Cerebellar cortex (tissue), 1 donor: ENCODE data around the gene ZCCHC24.

ENCODE experiments used
- DNase-seq: peaks from one replicate; pipeline ENCODE4 v3.0.0-alpha.2; 2015; ENCODE audit warnings: low spot score

The ZCCHC24 gene

GRCh38 chr10:79383974-79384606 lies 61.3 kb downstream of the ZCCHC24 start:
- no peak for DNase-seq

- DNase-seq = no peak
These were observed 62.9 kb downstream of the ZCCHC24 start for GRCh38 chr10:79382491-79382941.

- DNase-seq = no peak
These were observed 63.6 kb downstream of the ZCCHC24 start for GRCh38 chr10:79381804-79382221.

- no peak for DNase-seq
These were observed 64.3 kb downstream of the ZCCHC24 start for GRCh38 chr10:79380946-79381721.

- DNase-seq = no peak
These were observed 65.1 kb downstream of the ZCCHC24 start for GRCh38 chr10:79380125-79380945.

GRCh38 chr10:79379512-79380124 lies 65.8 kb downstream of the ZCCHC24 start:
- peak; percentile 21 for DNase-seq

- DNase-seq = no peak
These were observed 66.5 kb downstream of the ZCCHC24 start for GRCh38 chr10:79378647-79379511.

GRCh38 chr10:79378383-79378646 lies 67.1 kb downstream of the ZCCHC24 start:
- no peak for DNase-seq

- DNase-seq = no peak
These were observed 67.7 kb downstream of the ZCCHC24 start for GRCh38 chr10:79377557-79378382.

- DNase-seq = no peak
These were observed 68.5 kb downstream of the ZCCHC24 start for GRCh38 chr10:79376751-79377556.

GRCh38 chr10:79376078-79376628 lies 69.3 kb downstream of the ZCCHC24 start:
- no peak for DNase-seq

GRCh38 chr10:79375321-79376077 lies 69.9 kb downstream of the ZCCHC24 start:
- DNase-seq = no peak

GRCh38 chr10:79374312-79375191 lies 70.9 kb downstream of the ZCCHC24 start:
- DNase-seq = peak; percentile 70

- no peak for DNase-seq
These were observed 72.6 kb downstream of the ZCCHC24 start for GRCh38 chr10:79372871-79373270.

GRCh38 chr10:79367426-79368189 lies 77.8 kb downstream of the ZCCHC24 start:
- no peak for DNase-seq

GRCh38 chr10:79361726-79362397 lies 83.6 kb downstream of the ZCCHC24 start:
- DNase-seq = no peak
